Glutamatergic neuron (in vitro differentiated cells): ENCODE measurements around the gene ASPSCR1. TPM values are rescaled to one million over a fixed set of nuclear protein-coding genes. Genes with fewer than 3 reads are reported as not detected.

Experiments used
- DNase-seq: peaks from one replicate; pipeline ENCODE4 v3.0.0; 2022
- H3K27ac Mint-ChIP-seq: one replicate; pipeline ENCODE4 v1.8.0; 2020; ENCODE audit warnings: mild to moderate bottlenecking, mixed read lengths, inconsistent platforms; ENCODE audit not compliant: unreplicated experiment
- H3K27me3 Mint-ChIP-seq: one replicate; pipeline ENCODE4 v1.8.0; 2020; ENCODE audit warnings: mild to moderate bottlenecking, moderate library complexity, mixed read lengths, inconsistent platforms; ENCODE audit not compliant: unreplicated experiment
- H3K36me3 Mint-ChIP-seq: one replicate; pipeline ENCODE4 v1.8.0; 2020; ENCODE audit warnings: mild to moderate bottlenecking, mixed read lengths, inconsistent platforms; ENCODE audit not compliant: unreplicated experiment
- H3K4me1 Mint-ChIP-seq: one replicate; pipeline ENCODE4 v1.8.0; 2020; ENCODE audit warnings: mild to moderate bottlenecking, low read depth, mixed read lengths, inconsistent platforms; ENCODE audit not compliant: unreplicated experiment
- H3K4me3 Mint-ChIP-seq: one replicate; pipeline ENCODE4 v1.8.0; 2020; ENCODE audit warnings: mild to moderate bottlenecking, mixed read lengths, inconsistent platforms; ENCODE audit not compliant: unreplicated experiment
- H3K9me3 Mint-ChIP-seq: one replicate; pipeline ENCODE4 v1.8.0; 2020; ENCODE audit warnings: mild to moderate bottlenecking, moderate library complexity, mixed read lengths, inconsistent platforms; ENCODE audit not compliant: unreplicated experiment
- total RNA-seq: library from RNA; stranded (reverse); fragmentation: NEBNext Ultra II Directional; extraction: Animal tissue kit (Norgen Biotek cat#: 25700); gene quantifications from one replicate; pipeline ENCODE4 v1.2.1, GENCODE V29; 2021; ENCODE audit not compliant: unreplicated experiment
- TF ChIP-seq, protein P1 (sequence below): fragments of 200-600 bp; sonication (generic); IDR thresholded peaks from one replicate; pipeline ENCODE4 v1.5.0; 2021; ENCODE audit not compliant: partially characterized antibody, unreplicated experiment

ASPSCR1 gene
- total RNA-seq, 1 donor from 2014 or later, result 51.7 TPM

DNA sequence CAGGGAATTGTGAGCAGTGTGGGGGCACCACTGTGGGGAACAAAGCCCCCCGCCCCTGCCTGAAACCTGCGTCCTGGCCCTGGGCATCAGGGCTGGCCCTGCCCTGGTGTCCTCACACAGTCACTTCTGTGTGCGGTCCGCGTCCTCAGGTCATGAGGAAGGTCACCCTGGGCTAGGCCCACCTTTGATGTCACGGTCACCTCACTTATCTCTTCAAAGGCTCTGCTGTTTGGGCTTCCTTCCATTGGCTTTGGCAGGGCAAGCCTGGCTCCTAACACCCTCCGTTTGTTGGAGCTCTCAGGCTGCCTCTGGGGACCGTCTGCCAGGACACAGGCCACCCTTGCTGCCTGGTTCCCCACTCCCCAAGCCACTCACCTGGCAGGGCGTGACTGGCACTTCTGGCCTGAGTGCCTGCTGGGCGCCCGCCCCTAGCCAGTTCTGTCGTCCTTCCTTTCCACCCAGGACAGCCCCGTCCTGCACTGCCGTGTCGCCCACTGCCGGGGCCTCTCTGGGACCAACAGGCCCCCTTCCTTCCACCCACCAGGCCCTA, 36.4 kb downstream of the ASPSCR1 start:
- DNase-seq, result no peak
- H3K9me3 Mint-ChIP-seq, result peaks cover 3% of the 10 kb centered on the region
- TF ChIP-seq, protein P1, sequence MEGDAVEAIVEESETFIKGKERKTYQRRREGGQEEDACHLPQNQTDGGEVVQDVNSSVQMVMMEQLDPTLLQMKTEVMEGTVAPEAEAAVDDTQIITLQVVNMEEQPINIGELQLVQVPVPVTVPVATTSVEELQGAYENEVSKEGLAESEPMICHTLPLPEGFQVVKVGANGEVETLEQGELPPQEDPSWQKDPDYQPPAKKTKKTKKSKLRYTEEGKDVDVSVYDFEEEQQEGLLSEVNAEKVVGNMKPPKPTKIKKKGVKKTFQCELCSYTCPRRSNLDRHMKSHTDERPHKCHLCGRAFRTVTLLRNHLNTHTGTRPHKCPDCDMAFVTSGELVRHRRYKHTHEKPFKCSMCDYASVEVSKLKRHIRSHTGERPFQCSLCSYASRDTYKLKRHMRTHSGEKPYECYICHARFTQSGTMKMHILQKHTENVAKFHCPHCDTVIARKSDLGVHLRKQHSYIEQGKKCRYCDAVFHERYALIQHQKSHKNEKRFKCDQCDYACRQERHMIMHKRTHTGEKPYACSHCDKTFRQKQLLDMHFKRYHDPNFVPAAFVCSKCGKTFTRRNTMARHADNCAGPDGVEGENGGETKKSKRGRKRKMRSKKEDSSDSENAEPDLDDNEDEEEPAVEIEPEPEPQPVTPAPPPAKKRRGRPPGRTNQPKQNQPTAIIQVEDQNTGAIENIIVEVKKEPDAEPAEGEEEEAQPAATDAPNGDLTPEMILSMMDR, result no peak
- H3K27ac Mint-ChIP-seq, result no peak overlapping the region
- H3K27me3 Mint-ChIP-seq, result peaks cover 2% of the 10 kb centered on the region
- H3K36me3 Mint-ChIP-seq, result no peaks in the 10 kb centered on the region
- H3K4me1 Mint-ChIP-seq, result no peaks in the 10 kb centered on the region
- no peak overlapping the region for H3K4me3 Mint-ChIP-seq

DNA sequence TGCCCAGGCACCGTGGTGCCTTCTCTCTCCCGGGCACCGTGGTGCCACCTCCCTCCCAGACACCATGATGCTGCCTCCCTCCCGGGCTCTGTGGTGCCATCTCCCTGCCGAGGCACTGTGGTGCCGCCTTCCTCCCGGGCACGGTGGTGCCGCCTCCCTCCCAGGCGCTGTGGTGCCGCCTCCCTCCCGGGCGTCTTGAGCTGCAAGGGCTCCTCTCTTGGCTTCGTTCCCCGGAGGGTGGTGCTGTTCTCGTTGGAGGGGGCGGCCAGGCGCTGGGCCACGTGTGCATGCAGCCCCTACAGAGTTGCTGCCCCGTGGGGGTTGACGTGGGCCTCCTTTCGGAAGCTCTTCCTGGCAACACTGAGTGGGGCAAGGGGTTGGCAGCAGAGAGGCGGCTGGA, 37.0 kb downstream of the ASPSCR1 start:
- DNase-seq, result no peak
- no peaks in the 10 kb centered on the region for H3K4me1 Mint-ChIP-seq
- H3K9me3 Mint-ChIP-seq, result peaks cover 3% of the 10 kb centered on the region

DNA sequence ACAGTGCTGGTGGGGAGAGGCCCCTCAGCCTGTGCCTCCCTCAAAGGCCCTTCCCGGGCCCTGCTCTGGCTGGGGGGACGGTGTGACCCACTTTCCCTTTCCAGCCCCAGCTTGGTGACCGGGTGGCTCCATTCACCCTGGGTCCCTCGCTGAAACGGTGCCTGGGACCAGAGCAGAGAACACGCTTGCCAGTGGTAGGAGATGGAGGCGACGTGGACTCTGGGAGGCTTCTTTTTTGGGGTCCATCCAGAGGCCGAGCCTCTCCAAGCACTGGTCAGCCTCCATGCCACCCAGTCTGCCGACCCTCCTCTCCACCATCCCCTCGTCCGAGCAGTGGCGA, 37.5 kb downstream of the ASPSCR1 start:
- Mint-ChIP-seq H3K9me3 (peaks cover 3% of the 10 kb centered on the region), H3K27me3 (peaks cover 2% of the 10 kb centered on the region), H3K36me3 (no peaks in the 10 kb centered on the region), H3K4me3 (no peak overlapping the region), H3K27ac (no peak overlapping the region), H3K4me1 (no peaks in the 10 kb centered on the region)
- DNase-seq, result no peak
- TF ChIP-seq, protein P1, result no peak

More for the DNA sequence above, 37.0 kb downstream of the ASPSCR1 start:
- H3K27me3 Mint-ChIP-seq, result peaks cover 2% of the 10 kb centered on the region
- no peak overlapping the region for H3K4me3 Mint-ChIP-seq
- no peaks in the 10 kb centered on the region for H3K36me3 Mint-ChIP-seq
- TF ChIP-seq, protein P1, result no peak
- no peak overlapping the region for H3K27ac Mint-ChIP-seq

DNA sequence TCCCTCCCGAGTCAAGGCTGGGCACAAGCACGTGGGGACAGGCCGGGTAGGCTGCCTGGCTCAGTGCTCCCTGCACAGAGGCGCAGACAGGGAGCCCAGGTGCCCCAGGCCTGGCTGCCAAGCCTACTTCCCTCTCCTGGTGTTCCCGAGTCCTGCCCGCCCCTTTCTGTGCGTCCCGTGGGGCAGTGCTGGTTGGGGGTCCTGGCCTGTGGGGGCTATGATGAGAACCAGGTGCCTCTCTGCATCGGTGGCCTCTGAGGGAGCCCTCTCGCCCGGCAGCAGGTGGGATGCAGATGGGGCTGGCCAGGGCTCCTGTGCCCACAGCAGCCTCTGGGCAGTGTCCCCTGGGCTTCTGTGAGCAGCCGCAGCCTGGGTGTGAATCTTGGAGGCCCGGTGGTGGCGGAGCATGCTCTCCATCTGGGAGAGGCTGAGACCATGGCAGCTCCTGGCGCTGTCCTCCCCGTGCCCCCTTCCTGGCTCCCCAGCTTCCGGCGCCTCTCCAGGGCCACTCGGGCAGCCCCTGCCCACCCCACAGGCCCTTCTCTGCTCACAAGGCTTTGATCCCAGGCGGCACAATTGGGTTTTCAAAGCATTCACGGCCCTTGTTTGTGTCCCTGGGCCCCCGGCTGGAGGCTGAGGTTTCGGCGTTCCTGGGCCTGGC, 38.0 kb downstream of the ASPSCR1 start:
- Mint-ChIP-seq H3K36me3 (no peaks in the 10 kb centered on the region), H3K4me1 (no peaks in the 10 kb centered on the region), H3K9me3 (peaks cover 3% of the 10 kb centered on the region), H3K27ac (no peak overlapping the region), H3K4me3 (no peak overlapping the region), H3K27me3 (peaks cover 2% of the 10 kb centered on the region)
- TF ChIP-seq, protein P1, result no peak
- no peak for DNase-seq

DNA sequence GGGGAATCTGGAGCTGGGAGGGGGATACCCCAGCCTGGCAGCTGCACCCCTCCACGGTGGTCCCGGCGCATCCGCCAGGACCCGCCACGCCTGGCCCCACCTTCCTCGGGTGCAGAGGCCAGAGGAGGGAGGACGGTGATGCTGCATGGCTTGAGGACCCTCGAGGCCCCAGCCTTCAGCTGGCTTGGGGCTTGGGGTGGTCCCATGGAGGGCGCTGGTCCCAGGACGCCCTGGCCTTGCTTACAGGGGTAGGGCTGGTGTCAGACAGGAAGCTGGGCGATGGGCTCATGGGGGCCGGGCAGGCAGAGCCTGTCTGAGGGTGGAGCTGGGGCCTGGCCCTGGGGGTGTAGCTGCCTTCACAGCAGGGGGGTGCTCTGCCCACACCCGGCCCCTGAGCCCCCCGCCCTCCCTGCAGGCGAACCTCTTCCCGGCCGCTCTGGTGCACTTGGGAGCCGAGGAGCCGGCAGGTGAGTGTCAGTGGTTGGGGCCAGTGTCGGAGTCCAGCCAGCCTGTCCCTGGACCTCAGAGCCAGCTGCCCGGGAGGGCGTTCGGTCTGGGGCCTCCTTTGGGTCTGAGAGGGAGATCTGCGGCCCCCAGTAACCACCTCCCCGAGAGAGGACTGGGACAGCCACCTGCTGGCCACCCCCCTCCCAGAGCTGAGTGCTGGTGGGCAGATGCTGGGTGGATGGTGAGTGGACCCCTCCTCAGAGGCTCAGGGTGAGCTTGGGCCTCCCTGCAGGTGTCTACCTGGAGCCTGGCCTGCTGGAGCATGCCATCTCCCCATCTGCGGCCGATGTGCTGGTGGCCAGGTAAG, 38.8 kb downstream of the ASPSCR1 start:
- Mint-ChIP-seq H3K9me3 (peaks cover 3% of the 10 kb centered on the region), H3K27me3 (peaks cover 5% of the 10 kb centered on the region), H3K36me3 (no peaks in the 10 kb centered on the region), H3K4me1 (no peaks in the 10 kb centered on the region), H3K27ac (no peak overlapping the region), H3K4me3 (no peak overlapping the region)
- DNase-seq, result no peak
- TF ChIP-seq, protein P1, result no peak
